C4-2B (cell line): ENCODE results near the gene HRAS.
A peak's percentile ranks its signal among the peaks of the same experiment; 100 is the strongest.

Experiments
- H3K27ac ChIP-seq: fragments of 450-650 bp; 2 replicates; pipeline ENCODE4 v1.5.1; 2017
- ZFX ChIP-seq: fragments of 450-650 bp; IDR thresholded peaks from 2 replicates; pipeline ENCODE4 v1.6.1; 2017
- TF ChIP-seq, protein P1 (sequence below): fragments of 450-650 bp; conservative IDR thresholded peaks from 2 replicates; pipeline ENCODE4 v1.5.1; 2017; ENCODE audit warnings: mild to moderate bottlenecking

Gene HRAS

DNA sequence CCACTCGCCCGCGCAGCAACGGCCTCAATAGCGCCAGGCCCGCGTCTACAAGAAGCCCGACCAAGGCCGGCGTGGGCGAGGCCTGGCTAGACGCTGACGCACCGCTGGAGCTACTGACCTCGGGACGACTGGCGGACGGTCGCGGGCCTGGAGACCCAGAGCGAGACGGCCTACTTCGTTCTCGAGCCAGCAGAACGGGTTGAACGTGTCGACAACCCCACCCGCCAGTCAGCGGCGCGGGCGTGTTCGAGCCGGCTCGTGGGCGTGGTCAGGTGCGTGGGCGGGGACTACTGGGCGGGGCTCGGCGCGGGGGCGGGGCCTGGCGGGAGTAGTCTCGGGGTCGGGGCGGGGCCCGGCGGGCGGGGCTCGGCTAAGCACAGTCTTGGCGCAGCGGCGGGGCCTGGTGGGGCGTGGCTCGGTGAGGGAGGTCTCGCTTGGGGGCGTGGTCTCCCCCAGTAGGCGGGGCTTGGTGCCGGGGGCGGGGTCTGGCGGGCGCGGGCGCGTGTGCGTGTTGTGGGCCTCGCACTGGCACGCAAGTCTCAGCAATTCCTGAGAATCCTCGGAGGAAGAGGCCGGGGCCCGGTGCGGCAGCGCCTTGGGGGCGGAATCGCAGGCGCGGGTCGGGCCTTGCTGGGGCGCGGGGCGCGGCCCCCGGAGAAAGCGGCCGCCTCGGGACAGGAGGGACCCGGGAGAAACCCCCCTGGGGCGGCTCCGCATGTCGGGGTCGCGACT, 28.2 kb downstream of the HRAS start, which contains the start of gene RNH1:
RNH1 (minus strand) TSS at position 248 of the 732 bp plus-strand sequence. CDS start 5,080 bp downstream, outside the sequence.
- TF ChIP-seq, protein P1, sequence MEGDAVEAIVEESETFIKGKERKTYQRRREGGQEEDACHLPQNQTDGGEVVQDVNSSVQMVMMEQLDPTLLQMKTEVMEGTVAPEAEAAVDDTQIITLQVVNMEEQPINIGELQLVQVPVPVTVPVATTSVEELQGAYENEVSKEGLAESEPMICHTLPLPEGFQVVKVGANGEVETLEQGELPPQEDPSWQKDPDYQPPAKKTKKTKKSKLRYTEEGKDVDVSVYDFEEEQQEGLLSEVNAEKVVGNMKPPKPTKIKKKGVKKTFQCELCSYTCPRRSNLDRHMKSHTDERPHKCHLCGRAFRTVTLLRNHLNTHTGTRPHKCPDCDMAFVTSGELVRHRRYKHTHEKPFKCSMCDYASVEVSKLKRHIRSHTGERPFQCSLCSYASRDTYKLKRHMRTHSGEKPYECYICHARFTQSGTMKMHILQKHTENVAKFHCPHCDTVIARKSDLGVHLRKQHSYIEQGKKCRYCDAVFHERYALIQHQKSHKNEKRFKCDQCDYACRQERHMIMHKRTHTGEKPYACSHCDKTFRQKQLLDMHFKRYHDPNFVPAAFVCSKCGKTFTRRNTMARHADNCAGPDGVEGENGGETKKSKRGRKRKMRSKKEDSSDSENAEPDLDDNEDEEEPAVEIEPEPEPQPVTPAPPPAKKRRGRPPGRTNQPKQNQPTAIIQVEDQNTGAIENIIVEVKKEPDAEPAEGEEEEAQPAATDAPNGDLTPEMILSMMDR = no peak
- no peak for TF ChIP-seq ZFX

DNA sequence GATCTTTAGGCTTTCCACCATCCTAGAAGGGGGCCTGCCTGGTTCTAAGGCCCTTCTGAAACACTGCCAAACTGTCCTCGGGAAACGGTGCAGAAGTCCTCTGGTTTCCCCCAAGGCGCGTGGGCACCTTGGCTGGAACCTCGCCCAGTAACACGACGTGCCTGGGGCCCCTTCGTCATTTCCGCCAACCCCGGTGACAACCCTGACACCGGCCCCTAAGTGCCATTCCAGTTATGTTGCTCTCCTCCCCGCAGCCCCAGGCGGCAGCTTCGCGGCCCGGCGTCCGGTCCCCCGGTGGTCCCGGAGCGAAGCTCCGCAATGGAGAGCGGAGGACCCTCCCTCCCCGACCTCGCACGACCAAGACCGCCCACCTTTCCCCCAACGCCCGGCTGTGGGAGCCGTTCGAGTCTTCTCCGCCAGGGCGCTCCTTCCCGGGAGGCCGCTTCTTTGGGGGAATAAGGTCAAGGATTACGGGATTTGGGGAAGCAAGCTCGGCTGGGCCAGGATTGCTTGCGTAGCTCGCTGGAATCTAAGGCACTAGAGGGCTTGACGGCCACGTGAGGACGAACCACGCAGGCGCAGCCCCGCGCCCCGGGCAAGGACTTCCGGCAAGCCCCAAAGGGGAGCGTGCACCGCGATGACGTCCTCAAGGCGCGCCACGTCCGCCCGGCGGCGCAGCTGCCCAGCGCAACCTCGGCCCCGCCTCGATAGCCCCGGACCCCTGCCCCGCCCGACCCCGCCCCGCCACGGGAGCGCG, 29.0 kb downstream of the HRAS start:
- no peak for TF ChIP-seq ZFX
- TF ChIP-seq, protein P1 = no peak
- H3K27ac ChIP-seq = peak overlapping the region; percentile 98

More for the DNA sequence above, 28.2 kb downstream of the HRAS start, which contains the start of gene RNH1:
- H3K27ac ChIP-seq = peak within 1 kb of the TSS; percentile 98

DNA sequence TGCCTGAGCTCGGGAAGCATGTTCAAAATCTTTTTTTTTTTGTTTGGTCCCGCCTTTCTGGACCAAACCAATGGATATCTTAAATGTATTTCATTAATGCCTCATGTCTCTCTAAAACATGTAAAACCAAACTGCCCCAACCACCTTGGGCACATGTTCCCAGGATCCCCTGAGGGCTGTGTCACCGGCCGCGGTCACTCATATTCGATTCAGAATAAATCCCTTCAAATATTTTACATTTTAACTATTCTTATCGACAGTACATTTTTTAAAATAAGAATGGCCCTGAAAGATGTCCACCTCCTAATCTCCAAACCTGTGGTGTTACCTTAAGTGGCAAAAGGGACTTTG, 30.4 kb downstream of the HRAS start:
- H3K27ac ChIP-seq = no peak overlapping the region; the same call in 1 of the 2 replicates

DNA sequence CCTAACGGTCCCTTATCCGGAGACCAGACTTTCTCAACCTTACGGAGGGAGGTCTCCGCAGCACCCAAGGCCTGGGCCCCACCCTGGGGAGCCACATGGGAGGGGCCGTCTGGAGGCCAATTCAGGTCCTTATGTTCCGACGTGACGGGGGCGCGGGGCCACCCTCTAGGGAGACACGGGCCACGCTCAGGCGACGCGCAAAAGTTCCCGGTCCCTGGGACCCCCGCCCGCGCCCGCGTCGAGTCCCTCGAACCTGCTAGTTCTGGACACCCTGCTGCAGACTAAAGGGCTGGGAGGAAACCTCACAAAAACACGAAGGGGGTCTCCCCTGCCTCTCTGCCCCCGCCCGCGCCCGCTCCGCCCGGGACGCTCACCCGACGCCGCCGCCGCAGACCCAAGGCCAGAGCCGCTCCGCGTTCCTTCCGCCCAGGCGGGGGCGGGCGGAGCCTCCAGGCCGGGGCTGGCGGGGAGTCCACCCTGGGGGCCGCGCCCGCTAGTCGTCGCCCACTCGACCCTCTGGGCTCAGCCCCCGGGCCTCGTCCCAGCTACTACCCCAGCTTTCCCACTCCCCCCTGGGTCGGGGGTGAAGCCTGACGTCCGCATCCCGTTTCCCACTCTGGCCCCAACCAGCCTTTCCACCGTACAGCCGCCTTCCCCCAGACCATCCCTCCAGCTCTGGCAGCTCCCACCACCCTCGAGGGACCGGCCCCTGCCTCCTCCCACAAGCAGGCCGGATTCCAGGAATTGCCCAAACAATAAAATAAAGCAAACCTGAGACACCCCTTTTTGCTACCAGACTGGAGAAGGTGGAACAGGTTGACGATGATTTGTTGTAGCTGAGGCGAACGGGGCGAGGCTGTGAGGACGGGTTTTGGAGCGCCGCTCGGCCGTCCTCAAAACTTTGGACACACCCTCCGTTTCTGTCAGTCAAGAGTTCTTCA, 31.1 kb downstream of the HRAS start:
- no peak overlapping the region for H3K27ac ChIP-seq

More for the DNA sequence above, 30.4 kb downstream of the HRAS start:
- TF ChIP-seq, protein P1 = no peak
- TF ChIP-seq ZFX = no peak

DNA sequence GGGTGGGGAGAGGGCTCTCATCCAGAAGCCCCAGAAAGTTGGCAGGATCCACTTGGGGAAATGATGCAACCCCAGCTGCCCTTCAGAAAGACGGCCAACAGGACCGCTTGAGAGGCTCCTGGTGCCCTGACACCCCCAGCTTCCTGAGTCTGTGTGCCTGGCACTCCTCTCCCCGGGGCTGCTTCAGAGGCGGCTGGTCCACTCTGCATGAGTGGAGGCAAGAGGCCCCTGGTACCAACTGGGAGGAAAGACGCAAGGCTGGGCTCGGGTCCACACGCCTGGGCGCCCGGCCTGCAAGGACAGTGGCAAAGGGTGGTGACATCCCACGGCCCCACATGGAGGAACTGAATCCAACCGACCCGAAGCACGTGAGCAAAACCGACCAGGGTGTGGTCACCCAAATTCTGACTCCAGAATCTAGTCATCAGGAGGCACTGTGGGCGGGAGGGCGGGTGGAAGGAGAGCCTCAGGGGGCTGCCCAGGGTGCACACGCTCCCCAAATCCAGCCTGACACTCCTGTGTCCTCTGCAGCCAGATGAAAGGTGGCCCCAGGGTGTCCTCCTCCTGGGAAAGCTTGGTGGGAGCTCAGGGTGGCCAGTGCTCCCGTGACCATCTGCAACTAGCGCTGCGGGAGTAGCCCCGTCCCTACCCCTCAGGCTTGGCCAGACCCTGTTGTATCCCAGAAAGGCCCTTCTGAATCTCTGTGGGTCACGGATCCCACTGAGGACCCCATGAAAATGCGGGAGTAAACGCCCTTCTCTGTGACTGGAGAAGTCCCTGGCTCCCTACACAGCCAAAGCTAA, 32.0 kb downstream of the HRAS start:
- TF ChIP-seq ZFX = no peak
- TF ChIP-seq, protein P1 = no peak
- H3K27ac ChIP-seq = no peak overlapping the region

More for the DNA sequence above, 31.1 kb downstream of the HRAS start:
- TF ChIP-seq, protein P1 = no peak
- no peak for TF ChIP-seq ZFX

DNA sequence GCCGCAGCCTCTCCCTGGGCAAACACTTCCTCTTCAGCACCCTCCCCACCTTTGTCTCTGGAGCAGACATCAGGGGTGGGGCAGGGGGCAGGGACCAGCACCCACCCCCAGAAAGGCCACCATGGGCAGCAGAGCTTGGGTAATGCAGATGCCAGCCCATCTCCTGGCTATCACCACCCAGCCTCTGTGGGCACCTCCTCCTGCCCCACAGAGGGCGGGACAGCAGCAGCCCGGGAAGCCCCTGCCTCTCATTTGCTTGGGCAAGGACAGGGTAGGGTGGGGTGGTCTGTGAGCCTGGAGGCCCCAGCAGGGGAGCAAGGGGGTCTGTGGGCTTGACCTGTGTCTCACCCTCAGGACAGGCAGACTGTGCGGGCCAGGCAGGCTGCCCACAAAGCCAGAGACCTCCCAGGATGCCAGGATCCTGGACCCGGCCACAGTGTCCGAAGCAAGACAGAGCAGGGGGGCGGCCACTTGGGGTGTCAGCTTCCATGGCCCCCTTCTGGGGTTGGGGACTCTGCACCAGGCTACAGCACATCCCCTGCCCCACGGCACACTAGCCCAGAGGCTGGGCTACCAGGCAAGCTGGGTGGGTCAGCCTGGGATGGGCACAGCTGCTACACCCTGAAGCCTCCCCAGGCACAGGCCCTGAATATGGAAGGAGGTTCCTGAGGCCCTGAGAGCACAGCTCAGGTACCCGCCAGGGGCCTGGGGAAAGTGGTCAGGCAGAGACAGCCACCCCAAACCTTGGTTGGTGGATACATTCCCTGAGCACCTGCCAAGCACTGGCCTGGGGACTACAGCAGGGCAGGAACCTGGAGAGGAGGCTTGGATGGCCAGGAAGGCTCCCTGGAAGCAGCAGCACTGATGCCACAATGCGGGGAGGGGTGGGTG, 32.8 kb downstream of the HRAS start:
- TF ChIP-seq, protein P1 = no peak
- TF ChIP-seq ZFX = no peak
- H3K27ac ChIP-seq = no peak overlapping the region
